T-helper 2 cell treated with Interferon-gamma antibody and Interleukin-4, amounts not matched to agents 5 μg/mL and 100 μg/mL, for 36 hours (primary cell): ENCODE results near the gene KL.

ENCODE experiments used
- DNase-seq: peaks from one replicate; pipeline ENCODE4 v3.0.0; 2021; ENCODE audit warnings: low spot score
- H3K27ac Mint-ChIP-seq: one replicate; pipeline ENCODE4 v1.8.0; 2021; ENCODE audit warnings: mild to moderate bottlenecking, mixed read lengths
- H3K27me3 Mint-ChIP-seq: one replicate; pipeline ENCODE4 v1.8.0; 2021; ENCODE audit warnings: low read depth, mixed read lengths
- H3K36me3 Mint-ChIP-seq: one replicate; pipeline ENCODE4 v1.8.0; 2021; ENCODE audit warnings: low read depth, mixed read lengths
- H3K4me1 Mint-ChIP-seq: one replicate; pipeline ENCODE4 v1.8.0; 2021; ENCODE audit warnings: low read depth, mixed read lengths
- H3K4me3 Mint-ChIP-seq: one replicate; pipeline ENCODE4 v1.8.0; 2022; ENCODE audit warnings: mild to moderate bottlenecking, moderate library complexity, mixed read lengths
- H3K9me3 Mint-ChIP-seq: one replicate; pipeline ENCODE4 v1.8.0; 2021; ENCODE audit warnings: mixed read lengths

KL gene

GRCh38 chr13:33069365-33069764 is 53.1 kb downstream of the KL start:
- H3K27me3 Mint-ChIP-seq: no peaks in the 10 kb centered on the region
- peaks cover 5% of the 10 kb centered on the region for H3K4me1 Mint-ChIP-seq
- no peaks in the 10 kb centered on the region for H3K36me3 Mint-ChIP-seq
- H3K9me3 Mint-ChIP-seq: no peaks in the 10 kb centered on the region
- no peak overlapping the region for H3K4me3 Mint-ChIP-seq
- DNase-seq: no peak
- no peak overlapping the region for H3K27ac Mint-ChIP-seq

DNA sequence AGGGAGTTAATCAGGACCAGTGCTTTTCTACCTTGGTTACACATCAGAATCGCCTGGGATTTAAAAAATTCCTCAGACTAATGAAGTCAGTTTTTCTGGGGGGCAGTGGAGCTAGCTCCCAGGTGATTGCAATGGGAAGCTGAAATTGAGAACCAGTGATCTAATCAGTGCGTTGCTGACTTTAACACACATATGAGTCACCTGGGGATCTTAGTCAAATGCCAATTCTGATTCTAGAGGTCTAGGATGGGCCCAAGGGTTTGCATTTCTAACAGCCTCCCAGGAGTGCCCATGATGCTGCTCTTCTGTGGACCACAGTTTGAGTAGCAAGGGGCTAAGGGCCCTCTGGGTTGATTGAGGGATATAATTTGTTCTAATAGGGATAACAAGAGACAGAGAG is 54.5 kb downstream of the KL start:
- no peak overlapping the region for H3K27ac Mint-ChIP-seq
- H3K36me3 Mint-ChIP-seq: no peaks in the 10 kb centered on the region
- DNase-seq: no peak
- H3K4me3 Mint-ChIP-seq: no peak overlapping the region
- H3K4me1 Mint-ChIP-seq: peaks cover 5% of the 10 kb centered on the region
- H3K27me3 Mint-ChIP-seq: no peaks in the 10 kb centered on the region
- no peaks in the 10 kb centered on the region for H3K9me3 Mint-ChIP-seq

GRCh38 chr13:33072282-33072681 is 56.1 kb downstream of the KL start:
- Mint-ChIP-seq H3K9me3 (no peaks in the 10 kb centered on the region), H3K36me3 (no peaks in the 10 kb centered on the region), H3K4me3 (no peak overlapping the region), H3K27ac (no peak overlapping the region), H3K4me1 (peaks cover 5% of the 10 kb centered on the region), H3K27me3 (no peaks in the 10 kb centered on the region)
- DNase-seq: no peak

GRCh38 chr13:33072759-33073158 is 56.5 kb downstream of the KL start:
- H3K27me3 Mint-ChIP-seq: no peaks in the 10 kb centered on the region
- no peak for DNase-seq
- H3K4me1 Mint-ChIP-seq: peaks cover 5% of the 10 kb centered on the region
- H3K4me3 Mint-ChIP-seq: no peak overlapping the region
- H3K27ac Mint-ChIP-seq: no peak overlapping the region
- H3K36me3 Mint-ChIP-seq: no peaks in the 10 kb centered on the region
- H3K9me3 Mint-ChIP-seq: no peaks in the 10 kb centered on the region

- Mint-ChIP-seq H3K9me3 (no peaks in the 10 kb centered on the region), H3K27ac (no peak overlapping the region), H3K4me3 (no peak overlapping the region), H3K4me1 (peaks cover 5% of the 10 kb centered on the region), H3K27me3 (no peaks in the 10 kb centered on the region), H3K36me3 (no peaks in the 10 kb centered on the region)
- no peak for DNase-seq
These were observed 57.1 kb downstream of the KL start for GRCh38 chr13:33073338-33073737.

GRCh38 chr13:33076001-33076992 is 60.1 kb downstream of the KL start:
- H3K4me1 Mint-ChIP-seq: no peaks in the 10 kb centered on the region
- no peaks in the 10 kb centered on the region for H3K36me3 Mint-ChIP-seq
- no peak overlapping the region for H3K27ac Mint-ChIP-seq
- DNase-seq: no peak
- H3K4me3 Mint-ChIP-seq: no peak overlapping the region
- no peaks in the 10 kb centered on the region for H3K9me3 Mint-ChIP-seq
- no peaks in the 10 kb centered on the region for H3K27me3 Mint-ChIP-seq

- H3K4me3 Mint-ChIP-seq: no peak overlapping the region
- no peaks in the 10 kb centered on the region for H3K4me1 Mint-ChIP-seq
- H3K9me3 Mint-ChIP-seq: no peaks in the 10 kb centered on the region
- no peak overlapping the region for H3K27ac Mint-ChIP-seq
- H3K27me3 Mint-ChIP-seq: no peaks in the 10 kb centered on the region
- no peak for DNase-seq
- no peaks in the 10 kb centered on the region for H3K36me3 Mint-ChIP-seq
These were observed 62.0 kb downstream of the KL start for GRCh38 chr13:33078263-33078662.

DNA sequence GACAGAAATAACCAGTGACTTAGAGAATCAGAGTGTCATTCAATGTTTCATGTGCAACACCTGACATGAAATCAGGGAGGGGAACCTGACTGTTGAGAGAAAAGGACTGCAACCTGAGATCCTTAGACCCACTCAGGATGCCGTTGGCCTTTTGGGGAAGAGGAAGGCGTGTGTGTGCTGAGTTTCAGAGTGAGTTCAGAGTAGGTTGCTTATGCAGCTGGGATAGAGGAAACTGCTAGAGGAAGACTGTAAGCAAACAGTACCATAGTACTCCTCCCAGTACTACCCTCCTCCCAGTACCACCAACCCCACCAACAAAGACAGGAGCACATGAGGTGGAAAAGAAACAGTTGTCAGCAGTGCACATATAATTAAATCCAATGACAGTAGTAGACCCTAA is 63.7 kb downstream of the KL start:
- no peak for DNase-seq
- Mint-ChIP-seq H3K4me3 (no peak overlapping the region), H3K9me3 (no peaks in the 10 kb centered on the region), H3K36me3 (no peaks in the 10 kb centered on the region), H3K4me1 (no peaks in the 10 kb centered on the region), H3K27ac (no peak overlapping the region), H3K27me3 (no peaks in the 10 kb centered on the region)

GRCh38 chr13:33080972-33081590 is 64.9 kb downstream of the KL start:
- H3K27me3 Mint-ChIP-seq: no peaks in the 10 kb centered on the region
- peaks cover 3% of the 10 kb centered on the region for H3K4me1 Mint-ChIP-seq
- no peak for DNase-seq
- H3K27ac Mint-ChIP-seq: no peak overlapping the region
- no peaks in the 10 kb centered on the region for H3K36me3 Mint-ChIP-seq
- no peak overlapping the region for H3K4me3 Mint-ChIP-seq
- H3K9me3 Mint-ChIP-seq: no peaks in the 10 kb centered on the region

DNA sequence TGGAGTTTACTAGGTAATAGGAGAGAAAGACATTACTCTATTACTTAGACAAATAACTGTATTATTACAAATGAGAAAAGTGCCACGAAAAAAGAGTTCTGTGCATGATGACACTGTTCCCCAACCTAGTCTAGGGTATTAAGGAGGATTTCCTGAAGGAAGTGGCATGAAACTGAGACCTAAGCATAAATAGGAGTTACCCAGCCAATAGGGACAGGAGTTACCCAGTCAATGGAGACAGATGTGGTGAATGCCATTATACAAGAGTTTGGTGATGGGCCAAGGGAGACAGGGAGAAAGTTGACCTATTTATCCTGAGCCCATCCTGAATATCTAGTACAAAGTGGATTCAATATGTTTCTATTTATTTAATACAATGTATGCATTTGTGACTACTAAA is 65.4 kb downstream of the KL start:
- Mint-ChIP-seq H3K36me3 (no peaks in the 10 kb centered on the region), H3K4me1 (peaks cover 8% of the 10 kb centered on the region), H3K27ac (no peak overlapping the region), H3K9me3 (no peaks in the 10 kb centered on the region), H3K27me3 (no peaks in the 10 kb centered on the region), H3K4me3 (no peak overlapping the region)
- DNase-seq: no peak

- DNase-seq: no peak
- Mint-ChIP-seq H3K9me3 (no peaks in the 10 kb centered on the region), H3K4me1 (peaks cover 10% of the 10 kb centered on the region), H3K4me3 (no peak overlapping the region), H3K27me3 (no peaks in the 10 kb centered on the region), H3K27ac (no peak overlapping the region), H3K36me3 (no peaks in the 10 kb centered on the region)
These were observed 66.8 kb downstream of the KL start for GRCh38 chr13:33083054-33083453.

GRCh38 chr13:33087091-33087490 is 70.9 kb downstream of the KL start:
- DNase-seq: no peak
- H3K9me3 Mint-ChIP-seq: no peaks in the 10 kb centered on the region
- peaks cover 10% of the 10 kb centered on the region for H3K4me1 Mint-ChIP-seq
- H3K27ac Mint-ChIP-seq: no peak overlapping the region
- H3K36me3 Mint-ChIP-seq: no peaks in the 10 kb centered on the region
- no peaks in the 10 kb centered on the region for H3K27me3 Mint-ChIP-seq
- H3K4me3 Mint-ChIP-seq: no peak overlapping the region

- DNase-seq: no peak
- no peak overlapping the region for H3K4me3 Mint-ChIP-seq
- H3K4me1 Mint-ChIP-seq: peaks cover 10% of the 10 kb centered on the region
- H3K9me3 Mint-ChIP-seq: no peaks in the 10 kb centered on the region
- H3K36me3 Mint-ChIP-seq: no peaks in the 10 kb centered on the region
- H3K27me3 Mint-ChIP-seq: no peaks in the 10 kb centered on the region
- no peak overlapping the region for H3K27ac Mint-ChIP-seq
These were observed 71.6 kb downstream of the KL start for GRCh38 chr13:33087790-33088189.

DNA sequence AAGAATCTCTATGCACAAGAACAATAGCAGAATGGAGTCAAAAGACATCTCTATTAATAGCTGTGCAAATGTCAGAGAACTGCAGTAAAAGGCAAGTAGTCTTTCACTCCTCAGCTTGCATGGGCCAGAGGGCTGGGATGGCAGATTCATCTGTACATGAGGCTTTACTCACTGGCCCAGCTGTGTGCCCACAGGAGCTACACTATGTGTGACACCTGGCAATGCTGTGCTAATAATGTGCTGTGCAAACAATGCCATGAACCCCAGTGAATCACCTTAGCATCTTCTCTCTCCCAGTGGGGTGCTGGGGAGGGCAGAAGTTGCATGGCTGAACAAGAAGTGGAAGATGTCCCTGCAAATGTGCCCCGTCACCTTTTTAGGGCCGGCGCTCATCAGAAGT is 73.1 kb downstream of the KL start:
- no peak overlapping the region for H3K27ac Mint-ChIP-seq
- no peaks in the 10 kb centered on the region for H3K9me3 Mint-ChIP-seq
- no peak overlapping the region for H3K4me3 Mint-ChIP-seq
- DNase-seq: no peak
- peaks cover 10% of the 10 kb centered on the region for H3K4me1 Mint-ChIP-seq
- H3K36me3 Mint-ChIP-seq: no peaks in the 10 kb centered on the region
- no peaks in the 10 kb centered on the region for H3K27me3 Mint-ChIP-seq
